NCI-H524 treated with DMSO at 0.1 percent for 48 hours (cell line): ENCODE data around the gene SYT8.

Source experiments
- DNase-seq: peaks from one replicate; lab custom pipeline; 2025; lab: John Stamatoyannopoulos, UW

SYT8 gene

GRCh38 chr11:1845561-1846452, 11.0 kb downstream of the SYT8 start:
- no peak for DNase-seq

- DNase-seq, result no peak
Measured at GRCh38 chr11:1846453-1846932, 11.7 kb downstream of the SYT8 start.

- DNase-seq, result no peak
Measured at GRCh38 chr11:1847006-1847735, 12.4 kb downstream of the SYT8 start.

- DNase-seq, result no peak
Measured at GRCh38 chr11:1847926-1848639, 13.3 kb downstream of the SYT8 start.

- DNase-seq, result no peak
Measured at GRCh38 chr11:1848640-1849430, 14.0 kb downstream of the SYT8 start.

- DNase-seq, result no peak
Measured at GRCh38 chr11:1851468-1852180, 16.8 kb downstream of the SYT8 start.

GRCh38 chr11:1852271-1852876, 17.6 kb downstream of the SYT8 start:
- DNase-seq, result no peak

GRCh38 chr11:1852877-1853276, 18.1 kb downstream of the SYT8 start, which contains the start of gene LSP1:
Gene LSP1 (plus strand): TSS chr11:1853084. CDS start chr11:1853145, 61 bp downstream.
- DNase-seq, result no peak

GRCh38 chr11:1853376-1854131, 18.8 kb downstream of the SYT8 start:
- DNase-seq, result no peak

- no peak for DNase-seq
Measured at GRCh38 chr11:1854132-1854948, 19.6 kb downstream of the SYT8 start.

GRCh38 chr11:1854949-1855885, 20.4 kb downstream of the SYT8 start:
- DNase-seq, result no peak

GRCh38 chr11:1855886-1856265, 21.1 kb downstream of the SYT8 start:
- DNase-seq, result no peak

- no peak for DNase-seq
Measured at GRCh38 chr11:1856306-1857005, 21.7 kb downstream of the SYT8 start.

GRCh38 chr11:1857064-1857463, 22.3 kb downstream of the SYT8 start:
- no peak for DNase-seq

- no peak for DNase-seq
Measured at GRCh38 chr11:1858154-1858553, 23.4 kb downstream of the SYT8 start.

GRCh38 chr11:1858576-1858975, 23.8 kb downstream of the SYT8 start:
- DNase-seq, result no peak

GRCh38 chr11:1859004-1859403, 24.2 kb downstream of the SYT8 start:
- no peak for DNase-seq
